Neural progenitor cell (in vitro differentiated cells): Measurements from ENCODE around the gene LGALS7B. TPM values are rescaled to one million over a fixed set of nuclear protein-coding genes. Genes with fewer than 3 reads are reported as not detected.
A peak's percentile ranks its signal among the peaks of the same experiment; 100 is the strongest.
"Not testable (repeated sequence)": the region's sequence is repeated elsewhere in the genome, so short reads cannot be mapped to it uniquely, and the experiment has no call there.

Source experiments
- DNase-seq: peaks from one replicate; pipeline ENCODE4 v3.0.0-alpha.2; 2016; ENCODE audit warnings: low spot score
- H2AFZ ChIP-seq: fragments of 200-600 bp; sonication (generic); replicated peaks from 2 replicates; pipeline ENCODE4 v1.6.1; 2016; ENCODE audit warnings: antibody characterized with exemption
- H3F3A ChIP-seq: fragments of 200-600 bp; sonication (generic); 2 replicates; pipeline ENCODE4 v1.6.1; 2016; ENCODE audit warnings: antibody characterized with exemption, low read depth
- H3K27ac ChIP-seq: fragments of 200-600 bp; sonication (generic); 2 replicates; pipeline ENCODE4 v1.5.1; 2016; ENCODE audit warnings: mild to moderate bottlenecking
- H3K27me3 ChIP-seq: fragments of 200-600 bp; sonication (generic); 2 replicates; pipeline ENCODE4 v1.6.1; 2016; ENCODE audit warnings: mild to moderate bottlenecking, moderate library complexity
- H3K36me3 ChIP-seq: fragments of 200-600 bp; sonication (generic); 2 replicates; pipeline ENCODE4 v1.5.1; 2016
- H3K4me1 ChIP-seq: fragments of 200-600 bp; sonication (generic); 2 replicates; pipeline ENCODE4 v1.6.1; 2016; ENCODE audit warnings: mixed run types
- H3K4me2 ChIP-seq: fragments of 200-600 bp; sonication (generic); 2 replicates; pipeline ENCODE4 v1.6.1; 2016
- H3K4me3 ChIP-seq: fragments of 200-600 bp; sonication (generic); 2 replicates; pipeline ENCODE4 v1.5.1; 2016
- H3K79me2 ChIP-seq: fragments of 200-600 bp; sonication (generic); 2 replicates; pipeline ENCODE4 v1.6.1; 2016; ENCODE audit warnings: low read depth
- H3K9ac ChIP-seq: fragments of 200-600 bp; sonication (generic); 2 replicates; pipeline ENCODE4 v1.6.1; 2016
- H3K9me3 ChIP-seq: fragments of 200-600 bp; sonication (generic); 2 replicates; pipeline ENCODE4 v1.5.1; 2016; ENCODE audit warnings: low read depth
- H4K20me1 ChIP-seq: fragments of 200-600 bp; sonication (generic); 2 replicates; pipeline ENCODE4 v1.6.1; 2016; ENCODE audit warnings: low read depth
- H3K27ac Mint-ChIP-seq: 3 replicates; pipeline ENCODE4 v1.8.0; 2021; ENCODE audit warnings: mixed read lengths
- H3K27me3 Mint-ChIP-seq: 2 replicates; pipeline ENCODE4 v1.8.0; 2022; ENCODE audit warnings: low read depth, mild to moderate bottlenecking, inconsistent platforms, moderate library complexity, mixed read lengths; ENCODE audit not compliant: insufficient read depth
- H3K36me3 Mint-ChIP-seq: 3 replicates; pipeline ENCODE4 v1.8.0; 2021; ENCODE audit warnings: mixed read lengths
- H3K4me1 Mint-ChIP-seq: 3 replicates; pipeline ENCODE4 v1.8.0; 2021; ENCODE audit warnings: mixed read lengths
- H3K4me3 Mint-ChIP-seq: 3 replicates; pipeline ENCODE4 v1.8.0; 2021; ENCODE audit warnings: mild to moderate bottlenecking, moderate library complexity, mixed read lengths
- H3K9me3 Mint-ChIP-seq: 3 replicates; pipeline ENCODE4 v1.8.0; 2020; ENCODE audit warnings: mixed read lengths
- CTCF ChIP-seq: fragments of 200-600 bp; sonication (generic); IDR thresholded peaks from 2 replicates; pipeline ENCODE4 v1.5.1; 2017; ENCODE audit warnings: antibody characterized with exemption, mild to moderate bottlenecking
- EZH2 ChIP-seq: fragments of 200-600 bp; sonication (generic); IDR thresholded peaks from 2 replicates; pipeline ENCODE4 v1.6.1; 2017; ENCODE audit warnings: antibody characterized with exemption, mild to moderate bottlenecking, moderate library complexity
- EZH2phosphoT487 ChIP-seq: fragments of 200-600 bp; sonication (generic); IDR thresholded peaks from 2 replicates; pipeline ENCODE4 v1.6.1; 2017; ENCODE audit warnings: antibody characterized with exemption
- total RNA-seq: library from RNA; depleted of rRNA; stranded (reverse); fragments of >200 nt; gene quantifications from 2 replicates; pipeline ENCODE4 v1.2.3, GENCODE V29; 2015; ENCODE audit warnings: low replicate concordance

Gene LGALS7B
- total RNA-seq, 1 donor from 2014 or later: not detected

DNA sequence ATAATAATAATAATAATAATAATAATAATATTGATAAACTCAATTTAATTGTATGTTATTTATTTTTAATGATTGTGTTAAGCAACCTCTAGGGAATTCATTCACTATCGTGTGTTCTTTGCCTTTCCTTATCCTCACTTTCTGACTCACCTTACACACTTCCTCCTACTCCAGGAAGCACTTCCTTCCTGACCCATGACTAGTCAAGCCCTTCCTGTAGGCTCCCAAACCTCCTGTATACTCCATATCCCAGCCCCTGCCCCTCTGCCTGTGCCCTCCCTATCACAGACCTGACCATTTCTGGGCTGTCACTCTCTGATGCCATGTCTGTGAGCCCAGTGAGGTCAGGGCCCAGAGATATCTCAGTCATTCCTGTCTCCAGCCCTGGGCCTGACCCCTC lies 16.2 kb downstream of the LGALS7B start:
- H3K27me3 ChIP-seq: no peaks in the 10 kb centered on the region
- H3K4me1 ChIP-seq: peaks cover 3% of the 10 kb centered on the region
- H3K79me2 ChIP-seq: no peaks in the 10 kb centered on the region
- Mint-ChIP-seq H3K27me3 (peaks cover 11% of the 10 kb centered on the region), H3K27ac (no peak overlapping the region), H3K36me3 (no peaks in the 10 kb centered on the region), H3K9me3 (no peaks in the 10 kb centered on the region), H3K4me1 (peaks cover 11% of the 10 kb centered on the region), H3K4me3 (no peak overlapping the region)
- H3K9me3 ChIP-seq: no peaks in the 10 kb centered on the region
- no peak overlapping the region for H3K9ac ChIP-seq
- H3K27ac ChIP-seq: no peak overlapping the region
- H3F3A ChIP-seq: peaks cover 4% of the 10 kb centered on the region
- H3K36me3 ChIP-seq: no peaks in the 10 kb centered on the region
- TF ChIP-seq CTCF (no peak), EZH2 (no peak), EZH2phosphoT487 (no peak)
- no peaks in the 10 kb centered on the region for H4K20me1 ChIP-seq
- H3K4me3 ChIP-seq: no peak overlapping the region
- no peak overlapping the region for H2AFZ ChIP-seq
- DNase-seq: no peak
- no peak overlapping the region for H3K4me2 ChIP-seq

- no peak overlapping the region for H3K9ac ChIP-seq
- no peaks in the 10 kb centered on the region for H3K9me3 Mint-ChIP-seq
- no peaks in the 10 kb centered on the region for H3K27me3 ChIP-seq
- no peak overlapping the region for H3K4me2 ChIP-seq
- peaks cover 11% of the 10 kb centered on the region for H3K4me1 Mint-ChIP-seq
- H3K27me3 Mint-ChIP-seq: peaks cover 11% of the 10 kb centered on the region
- H2AFZ ChIP-seq: no peak overlapping the region
- TF ChIP-seq CTCF (no peak), EZH2phosphoT487 (no peak)
- H3K4me1 ChIP-seq: peaks cover 3% of the 10 kb centered on the region
- no peak for DNase-seq
- H3K4me3 Mint-ChIP-seq: no peak overlapping the region
- H4K20me1 ChIP-seq: no peaks in the 10 kb centered on the region
- no peaks in the 10 kb centered on the region for H3K79me2 ChIP-seq
- no peak overlapping the region for H3K4me3 ChIP-seq
- H3K9me3 ChIP-seq: no peaks in the 10 kb centered on the region
- no peak overlapping the region for H3K27ac Mint-ChIP-seq
- no peak overlapping the region for H3K27ac ChIP-seq
- peaks cover 4% of the 10 kb centered on the region for H3F3A ChIP-seq
- H3K36me3 ChIP-seq: no peaks in the 10 kb centered on the region
- H3K36me3 Mint-ChIP-seq: no peaks in the 10 kb centered on the region
Observed at GRCh38 chr19:38806371-38806770, 17.4 kb downstream of the LGALS7B start.

DNA sequence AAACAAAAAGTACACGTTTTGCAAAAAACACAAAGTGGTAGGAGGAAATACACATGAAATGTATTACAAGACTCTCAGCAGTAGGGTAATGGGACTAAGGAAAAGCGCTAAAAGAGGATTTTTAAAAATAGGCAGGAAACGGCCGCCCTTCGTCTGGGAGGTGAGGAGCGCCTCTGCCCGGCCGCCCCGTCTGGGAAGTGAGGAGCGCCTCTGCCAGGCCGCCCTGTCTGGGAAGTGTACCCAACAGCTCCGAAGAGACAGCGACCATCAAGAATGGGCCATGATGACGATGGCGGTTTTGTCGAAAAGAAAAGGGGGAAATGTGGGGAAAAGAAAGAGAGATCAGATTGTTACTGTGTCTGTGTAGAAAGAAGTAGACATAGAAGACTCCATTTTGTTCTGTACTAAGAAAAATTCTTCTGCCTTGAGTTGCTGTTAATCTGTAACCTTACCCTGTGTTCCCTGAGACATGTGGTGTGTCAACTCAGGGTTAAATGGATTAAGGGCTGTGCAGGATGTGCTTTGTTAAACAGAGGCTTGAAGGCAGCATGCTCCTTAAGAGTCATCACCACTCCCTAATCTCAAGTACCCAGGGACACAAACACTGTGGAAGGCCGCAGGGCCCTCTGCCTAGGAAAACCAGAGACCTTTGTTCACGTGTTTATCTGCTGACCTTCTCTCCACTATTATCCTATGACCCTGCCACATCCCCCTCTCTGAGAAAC lies 18.5 kb downstream of the LGALS7B start:
- H3K4me3 ChIP-seq, H3K4me1 ChIP-seq, H3K36me3 Mint-ChIP-seq, H3K4me2 ChIP-seq, H4K20me1 ChIP-seq, H3K9ac ChIP-seq, H2AFZ ChIP-seq, H3K9me3 Mint-ChIP-seq, H3K9me3 ChIP-seq, H3K79me2 ChIP-seq, H3F3A ChIP-seq, H3K27me3 ChIP-seq, H3K36me3 ChIP-seq: not testable (repeated sequence)
- peak; percentile 22 for DNase-seq
- H3K4me1 Mint-ChIP-seq: peaks cover 11% of the 10 kb centered on the region
- H3K4me3 Mint-ChIP-seq: peak overlapping the region; percentile 4
- H3K27ac ChIP-seq: peak overlapping the region; percentile 37
- H3K27me3 Mint-ChIP-seq: peaks cover 14% of the 10 kb centered on the region
- H3K27ac Mint-ChIP-seq: peak overlapping the region; percentile 16

DNA sequence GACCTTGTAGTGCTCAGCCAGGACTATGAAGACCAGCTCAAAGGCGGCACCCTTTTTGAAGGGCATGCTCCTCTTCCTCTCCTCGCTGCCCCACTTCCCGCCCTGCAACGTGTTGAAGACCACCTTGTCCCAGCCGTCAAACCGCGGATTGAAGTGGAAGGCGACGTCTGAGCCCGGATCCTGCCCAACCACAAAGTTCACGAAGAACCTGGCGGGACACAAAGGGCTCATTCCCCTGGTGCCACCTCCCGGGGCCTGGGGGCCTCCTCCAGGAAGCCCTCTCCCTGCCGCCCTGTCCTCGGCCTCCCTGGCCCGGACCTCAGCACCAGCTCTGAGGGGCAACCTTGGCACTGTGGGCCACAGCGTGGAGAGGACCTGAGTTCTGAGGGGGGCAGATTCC lies 19.7 kb downstream of the LGALS7B start:
- Mint-ChIP-seq H3K27me3 (peaks cover 10% of the 10 kb centered on the region), H3K4me3 (no peak overlapping the region), H3K4me1 (peaks cover 11% of the 10 kb centered on the region), H3K36me3 (no peaks in the 10 kb centered on the region), H3K27ac (no peak overlapping the region), H3K9me3 (no peaks in the 10 kb centered on the region)
- no peaks in the 10 kb centered on the region for H3K27me3 ChIP-seq
- no peak for DNase-seq
- peaks cover 3% of the 10 kb centered on the region for H3K4me1 ChIP-seq
- no peak overlapping the region for H3K27ac ChIP-seq
- H3K36me3 ChIP-seq: no peaks in the 10 kb centered on the region
- no peak overlapping the region for H3K4me3 ChIP-seq
- no peaks in the 10 kb centered on the region for H3K79me2 ChIP-seq
- TF ChIP-seq EZH2 (no peak), EZH2phosphoT487 (no peak), CTCF (no peak)
- H3K9ac ChIP-seq: no peak overlapping the region
- H2AFZ ChIP-seq: no peak overlapping the region
- H3K4me2 ChIP-seq: no peak overlapping the region
- H4K20me1 ChIP-seq: no peaks in the 10 kb centered on the region
- H3K9me3 ChIP-seq: no peaks in the 10 kb centered on the region
- H3F3A ChIP-seq: peaks cover 4% of the 10 kb centered on the region
